Stimulated activated naive CD4-positive, alpha-beta T cell treated with Interleukin-2 at 50 U/mL for 16 hours (primary cell): ENCODE data around the gene TAS2R39.

Source experiments
- DNase-seq: peaks from one replicate; lab custom pipeline; 2025; lab: John Stamatoyannopoulos, UW

The TAS2R39 gene

GRCh38 chr7:143216151-143216550 is 32.9 kb downstream of the TAS2R39 start:
- DNase-seq = no peak

- no peak for DNase-seq
These were observed 33.5 kb downstream of the TAS2R39 start for GRCh38 chr7:143216686-143217085.

- DNase-seq = no peak
These were observed 34.6 kb downstream of the TAS2R39 start for GRCh38 chr7:143217806-143218205.

GRCh38 chr7:143221286-143221685 is 38.1 kb downstream of the TAS2R39 start:
- no peak for DNase-seq

GRCh38 chr7:143221737-143222136 is 38.5 kb downstream of the TAS2R39 start, which contains the start of gene TAS2R40:
Gene TAS2R40 (plus strand): TSS chr7:143222037. CDS start chr7:143222079, 42 bp downstream.
- DNase-seq = no peak

GRCh38 chr7:143222782-143223181 is 39.6 kb downstream of the TAS2R39 start:
- no peak for DNase-seq

GRCh38 chr7:143223784-143224183 is 40.6 kb downstream of the TAS2R39 start:
- DNase-seq = no peak

- DNase-seq = no peak
These were observed 41.8 kb downstream of the TAS2R39 start for GRCh38 chr7:143225047-143225446.

GRCh38 chr7:143227806-143228205 is 44.6 kb downstream of the TAS2R39 start:
- no peak for DNase-seq

GRCh38 chr7:143229054-143229790 is 46.0 kb downstream of the TAS2R39 start:
- DNase-seq = no peak

- no peak for DNase-seq
These were observed 47.6 kb downstream of the TAS2R39 start for GRCh38 chr7:143230602-143231457.
